ENCODE results near the gene PDZRN4. TPM values are rescaled to one million over a fixed set of nuclear protein-coding genes. Genes with fewer than 3 reads are reported as not detected.

The PDZRN4 gene
- total and polyA plus RNA-seq, 3 donors from 2014 or later = 7.7 to 11.3 (median 11.3) TPM

DNA sequence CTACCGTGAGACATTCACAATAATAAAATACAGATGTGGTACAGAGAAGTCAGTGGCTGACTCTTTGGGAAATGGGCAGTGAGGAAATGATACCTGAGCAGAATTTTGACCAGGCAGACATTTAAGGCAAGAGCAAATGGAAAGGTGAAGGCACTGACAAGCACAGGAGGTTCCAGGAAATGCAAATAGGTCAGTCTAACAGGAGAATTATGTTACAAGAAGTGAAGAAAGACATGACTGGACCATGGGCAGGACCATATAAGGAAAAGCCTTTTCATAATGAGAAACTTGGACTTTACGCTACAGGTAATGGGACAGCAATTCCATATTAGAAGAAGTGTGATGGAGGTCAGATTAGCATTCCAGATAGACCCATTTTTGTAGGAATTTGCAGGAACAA is 338.9 kb downstream of the PDZRN4 start:
- no peak for TF ChIP-seq POLR2A (IDR thresholded peaks at IDR 0.05)
- 88 to 92% methylated on average over 2 of the region's 2 CpGs for WGBS, 2 donors
- no peak for DNase-seq
- Histone ChIP-seq H3K4me1 (no peaks in the 10 kb centered on the region), H3K27me3 (no peaks in the 10 kb centered on the region), H3K4me3 (no peak overlapping the region), H3K9me3 (no peaks in the 10 kb centered on the region), H3K27ac (no peak overlapping the region), H3K36me3 (ENCODE audit: low read depth, missing control alignments) (no peaks in the 10 kb centered on the region)
- intact Hi-C loops (cut with DNase I; ENCODE audit: low total_unique reads) = no loop called here

GRCh38 chr12:41527534-41528116 is 339.5 kb downstream of the PDZRN4 start:
- no peak for TF ChIP-seq CTCF (IDR thresholded peaks at IDR 0.05)
- no peak for TF ChIP-seq POLR2A (IDR thresholded peaks at IDR 0.05)
- WGBS, 2 donors = 47 to 74% methylated on average over 4 of the region's 4 CpGs
- no peak for DNase-seq
- H3K4me3 ChIP-seq = no peak overlapping the region
- H3K9me3 ChIP-seq = no peaks in the 10 kb centered on the region
- no peaks in the 10 kb centered on the region for H3K36me3 ChIP-seq (ENCODE audit: low read depth, missing control alignments)
- H3K27ac ChIP-seq = no peak overlapping the region
- H3K4me1 ChIP-seq = no peaks in the 10 kb centered on the region
- intact Hi-C loops (cut with DNase I; ENCODE audit: low total_unique reads) = no loop called here
- H3K27me3 ChIP-seq = no peaks in the 10 kb centered on the region

- H3K9me3 ChIP-seq = no peaks in the 10 kb centered on the region
- 88 to 92% methylated on average over 3 of the region's 3 CpGs for WGBS, 2 donors
Observed at GRCh38 chr12:41528874-41529273, 340.8 kb downstream of the PDZRN4 start.

DNA sequence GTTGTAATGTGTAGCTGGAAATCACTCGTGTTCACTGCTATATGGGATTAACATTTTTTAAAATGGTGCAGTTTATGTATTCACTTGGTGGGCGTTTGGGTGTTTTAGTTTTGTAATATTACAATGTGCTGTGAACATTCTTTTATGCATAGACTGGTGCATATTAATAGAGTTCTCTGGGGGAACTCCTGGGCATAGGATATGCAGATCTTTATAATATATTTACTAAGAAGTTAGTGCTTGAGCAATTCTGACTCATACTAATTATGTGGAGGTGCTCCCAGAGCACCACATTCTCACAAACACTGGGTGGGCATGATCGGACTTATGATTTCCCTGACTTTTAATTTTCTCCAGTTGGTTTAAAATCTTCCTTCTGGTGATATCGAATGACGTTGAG is 342.3 kb downstream of the PDZRN4 start:
- Histone ChIP-seq H3K27ac (no peak overlapping the region), H3K27me3 (no peaks in the 10 kb centered on the region), H3K9me3 (no peaks in the 10 kb centered on the region), H3K4me3 (no peak overlapping the region), H3K4me1 (no peaks in the 10 kb centered on the region), H3K36me3 (ENCODE audit: low read depth, missing control alignments) (no peaks in the 10 kb centered on the region)
- intact Hi-C loops (cut with DNase I; ENCODE audit: low total_unique reads) = no loop called here
- TF ChIP-seq CTCF (IDR thresholded peaks at IDR 0.05) (no peak), POLR2A (IDR thresholded peaks at IDR 0.05) (no peak)
- WGBS, 2 donors = 62 to 85% methylated on average over 5 of the region's 5 CpGs
- DNase-seq = no peak

More at GRCh38 chr12:41528874-41529273, 340.8 kb downstream of the PDZRN4 start:
- no peaks in the 10 kb centered on the region for H3K27me3 ChIP-seq
- H3K4me3 ChIP-seq = no peak overlapping the region
- intact Hi-C loops (cut with DNase I; ENCODE audit: low total_unique reads) = no loop called here
- H3K4me1 ChIP-seq = no peaks in the 10 kb centered on the region
- H3K36me3 ChIP-seq (ENCODE audit: low read depth, missing control alignments) = no peaks in the 10 kb centered on the region
- no peak overlapping the region for H3K27ac ChIP-seq
- DNase-seq = no peak
- TF ChIP-seq POLR2A (IDR thresholded peaks at IDR 0.05) = no peak
- no peak for TF ChIP-seq CTCF (IDR thresholded peaks at IDR 0.05)

- 38 to 63% methylated on average over 8 to 13 of the region's 13 CpGs for WGBS, 2 donors
- DNase-seq = peak; percentile 15
- Histone ChIP-seq H3K9me3 (no peaks in the 10 kb centered on the region), H3K27me3 (no peaks in the 10 kb centered on the region), H3K27ac (no peak overlapping the region), H3K36me3 (ENCODE audit: low read depth, missing control alignments) (no peaks in the 10 kb centered on the region), H3K4me3 (peak overlapping the region in 1 of 2 donors; percentile 38), H3K4me1 (no peaks in the 10 kb centered on the region)
- TF ChIP-seq POLR2A (IDR thresholded peaks at IDR 0.05) = no peak
- TF ChIP-seq CTCF (IDR thresholded peaks at IDR 0.05) = no peak
- intact Hi-C loops (cut with DNase I; ENCODE audit: low total_unique reads) = no loop called here
Observed at GRCh38 chr12:41531147-41531829, 343.2 kb downstream of the PDZRN4 start.
